ENCODE data around the gene CD48. TPM values are rescaled to one million over a fixed set of nuclear protein-coding genes. Genes with fewer than 3 reads are reported as not detected.

Gene CD48
- total and polyA plus RNA-seq, 4 donors = 2.5 to 10.0 (median 5.1) TPM

GRCh38 chr1:160644399-160644798 lies 67.2 kb downstream of the CD48 start:
- TF ChIP-seq ZBTB33 (IDR thresholded peaks at IDR 0.05) (no peak), RXRA (IDR thresholded peaks at IDR 0.05) (no peak), ATF3 (IDR thresholded peaks at IDR 0.05) (no peak)
- H3K27ac ChIP-seq (ENCODE audit: low read depth in 1 of 2, low read length in 2 of 2) = no peak overlapping the region
- H3K27me3 ChIP-seq (ENCODE audit: control insufficient read depth in 4 of 4, insufficient read depth in 4 of 4, low read length in 3 of 4) = no peaks in the 10 kb centered on the region
- no peaks in the 10 kb centered on the region for H3K36me3 ChIP-seq (ENCODE audit: control insufficient read depth in 4 of 4, insufficient read depth in 3 of 4, low read depth in 1 of 4, low read length in 3 of 4)
- H3K9me3 ChIP-seq (ENCODE audit: control insufficient read depth in 4 of 4, low read length in 3 of 4) = no peaks in the 10 kb centered on the region
- DNase-seq (ENCODE audit: low spot score) = no peak
- H3K9ac ChIP-seq (ENCODE audit: low read depth in 1 of 2, low read length in 2 of 2) = no peak overlapping the region
- no peak overlapping the region for H3K4me3 ChIP-seq (ENCODE audit: low read depth in 1 of 3, low read length in 3 of 3)
- H3K4me1 ChIP-seq (ENCODE audit: control insufficient read depth in 4 of 4, insufficient read depth in 4 of 4, low read length in 3 of 4) = peaks cover 3 to 6% (median 4%) of the 10 kb centered on the region in 4 donors

- H3K27ac ChIP-seq (ENCODE audit: low read depth in 1 of 2, low read length in 2 of 2) = no peak overlapping the region
- 93% methylated on average over 5 of the region's 5 CpGs for WGBS
- no peaks in the 10 kb centered on the region for H3K27me3 ChIP-seq (ENCODE audit: control insufficient read depth in 4 of 4, insufficient read depth in 4 of 4, low read length in 3 of 4)
- DNase-seq (ENCODE audit: low spot score) = no peak
- H3K9ac ChIP-seq (ENCODE audit: low read depth in 1 of 2, low read length in 2 of 2) = no peak overlapping the region
- no peak overlapping the region for H3K4me3 ChIP-seq (ENCODE audit: low read depth in 1 of 3, low read length in 3 of 3)
- peaks cover 7 to 19% (median 17%) of the 10 kb centered on the region in 4 donors for H3K4me1 ChIP-seq (ENCODE audit: control insufficient read depth in 4 of 4, insufficient read depth in 4 of 4, low read length in 3 of 4)
- H3K9me3 ChIP-seq (ENCODE audit: control insufficient read depth in 4 of 4, low read length in 3 of 4) = no peaks in the 10 kb centered on the region
- H3K36me3 ChIP-seq (ENCODE audit: control insufficient read depth in 4 of 4, insufficient read depth in 3 of 4, low read depth in 1 of 4, low read length in 3 of 4) = no peaks in the 10 kb centered on the region
- TF ChIP-seq FOXA1 (IDR thresholded peaks at IDR 0.05) (no peak), EGR1 (IDR thresholded peaks at IDR 0.05; ENCODE audit: low read depth in 2 of 2) (no peak), SP1 (IDR thresholded peaks at IDR 0.05) (no peak), NR2F2 (IDR thresholded peaks at IDR 0.05) (no peak), RAD21 (IDR thresholded peaks at IDR 0.05) (no peak), JUND (IDR thresholded peaks at IDR 0.05) (no peak), MAX (IDR thresholded peaks at IDR 0.05) (no peak)
These were observed 68.5 kb downstream of the CD48 start for GRCh38 chr1:160643138-160643537.

- H3K36me3 ChIP-seq (ENCODE audit: control insufficient read depth in 4 of 4, insufficient read depth in 3 of 4, low read depth in 1 of 4, low read length in 3 of 4) = no peaks in the 10 kb centered on the region
- no peak for DNase-seq (ENCODE audit: low spot score)
- no peak overlapping the region for H3K27ac ChIP-seq (ENCODE audit: low read depth in 1 of 2, low read length in 2 of 2)
- H3K9ac ChIP-seq (ENCODE audit: low read depth in 1 of 2, low read length in 2 of 2) = no peak overlapping the region
- TF ChIP-seq RXRA (IDR thresholded peaks at IDR 0.05) (no peak), CTCF (IDR thresholded peaks at IDR 0.05; ENCODE audit: low read depth, low read length, missing input control) (no peak), REST (IDR thresholded peaks at IDR 0.05) (no peak), HNF4A (conservative IDR thresholded peaks at IDR 0.05) (no peak), TAF1 (conservative IDR thresholded peaks at IDR 0.05) (no peak), FOXA1 (IDR thresholded peaks at IDR 0.05) (no peak), MAX (IDR thresholded peaks at IDR 0.05) (no peak), RAD21 (IDR thresholded peaks at IDR 0.05) (no peak), NR2F2 (IDR thresholded peaks at IDR 0.05) (no peak), JUND (IDR thresholded peaks at IDR 0.05) (no peak), ATF3 (IDR thresholded peaks at IDR 0.05) (no peak), FOXA2 (IDR thresholded peaks at IDR 0.05) (no peak), SP1 (IDR thresholded peaks at IDR 0.05) (no peak), HNF4G (IDR thresholded peaks at IDR 0.05) (no peak), GABPA (IDR thresholded peaks at IDR 0.05 in 1 of 2, conservative IDR thresholded peaks at IDR 0.05 in 1 of 2) (no peak)
- 98% methylated on average over 2 of the region's 2 CpGs for WGBS
- no peaks in the 10 kb centered on the region for H3K9me3 ChIP-seq (ENCODE audit: control insufficient read depth in 4 of 4, low read length in 3 of 4)
- peaks cover 7 to 20% (median 20%) of the 10 kb centered on the region in 4 donors for H3K4me1 ChIP-seq (ENCODE audit: control insufficient read depth in 4 of 4, insufficient read depth in 4 of 4, low read length in 3 of 4)
- no peak overlapping the region for H3K4me3 ChIP-seq (ENCODE audit: low read depth in 1 of 3, low read length in 3 of 3)
- H3K27me3 ChIP-seq (ENCODE audit: control insufficient read depth in 4 of 4, insufficient read depth in 4 of 4, low read length in 3 of 4) = no peaks in the 10 kb centered on the region
These were observed 69.4 kb downstream of the CD48 start for GRCh38 chr1:160642281-160642644.

Data from liver (tissue), 9 donors.